GM10847 (cell line): ENCODE data around the gene ZFYVE27.

ENCODE experiments used
- POLR2A ChIP-seq: IDR thresholded peaks from 2 replicates; pipeline ENCODE4 v1.6.1; 2011; ENCODE audit not compliant: insufficient read length; ENCODE audit errors: extremely low read depth

Gene ZFYVE27

DNA sequence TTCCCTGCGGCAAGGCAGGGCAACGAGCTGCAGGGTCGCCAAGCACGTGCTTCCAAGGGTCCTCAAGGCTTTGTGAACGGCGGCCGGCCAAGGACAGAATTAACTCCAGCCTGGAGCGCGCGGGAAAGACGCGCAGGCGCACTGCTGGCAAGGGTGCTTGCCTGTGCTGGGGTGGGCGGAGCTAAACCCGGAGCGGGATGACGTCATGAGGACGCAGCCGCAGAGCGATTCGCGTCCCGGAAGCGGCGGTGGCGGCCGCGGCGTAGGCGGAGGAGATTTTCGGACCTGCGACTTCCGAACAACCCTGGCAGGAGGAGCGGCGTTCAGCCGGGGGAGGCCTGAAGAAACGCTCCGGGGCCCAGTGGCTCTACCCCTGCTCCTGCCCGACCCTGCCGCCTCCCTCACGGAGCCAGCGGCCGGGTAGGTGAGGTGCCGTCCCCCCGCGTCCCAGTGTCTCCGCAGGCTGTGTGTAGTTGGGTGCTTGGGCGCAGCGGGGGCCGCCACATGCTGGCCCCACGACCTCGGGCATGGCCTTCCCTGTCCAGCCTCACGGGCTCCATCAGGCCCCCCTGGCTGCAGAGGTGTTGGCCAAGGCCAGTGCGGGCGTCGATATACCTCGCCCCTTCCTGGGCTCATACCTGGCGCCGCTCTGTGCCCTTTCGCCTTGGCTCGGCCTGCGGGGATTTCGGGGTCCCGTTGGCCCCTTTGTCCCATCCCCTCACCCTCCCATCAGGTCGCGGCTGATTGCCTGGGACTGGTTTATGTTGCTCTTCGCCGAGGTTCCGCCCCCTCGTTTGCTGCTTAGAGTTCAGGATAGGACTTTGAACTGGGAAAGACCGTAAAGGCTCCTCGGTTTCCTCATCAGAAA is at the start of gene ZFYVE27:
ZFYVE27 (plus strand) TSS at position 227 of the 868 bp plus-strand sequence. CDS start 1,350 bp downstream, outside the sequence.
- TF ChIP-seq POLR2A, result peak; percentile 92

DNA sequence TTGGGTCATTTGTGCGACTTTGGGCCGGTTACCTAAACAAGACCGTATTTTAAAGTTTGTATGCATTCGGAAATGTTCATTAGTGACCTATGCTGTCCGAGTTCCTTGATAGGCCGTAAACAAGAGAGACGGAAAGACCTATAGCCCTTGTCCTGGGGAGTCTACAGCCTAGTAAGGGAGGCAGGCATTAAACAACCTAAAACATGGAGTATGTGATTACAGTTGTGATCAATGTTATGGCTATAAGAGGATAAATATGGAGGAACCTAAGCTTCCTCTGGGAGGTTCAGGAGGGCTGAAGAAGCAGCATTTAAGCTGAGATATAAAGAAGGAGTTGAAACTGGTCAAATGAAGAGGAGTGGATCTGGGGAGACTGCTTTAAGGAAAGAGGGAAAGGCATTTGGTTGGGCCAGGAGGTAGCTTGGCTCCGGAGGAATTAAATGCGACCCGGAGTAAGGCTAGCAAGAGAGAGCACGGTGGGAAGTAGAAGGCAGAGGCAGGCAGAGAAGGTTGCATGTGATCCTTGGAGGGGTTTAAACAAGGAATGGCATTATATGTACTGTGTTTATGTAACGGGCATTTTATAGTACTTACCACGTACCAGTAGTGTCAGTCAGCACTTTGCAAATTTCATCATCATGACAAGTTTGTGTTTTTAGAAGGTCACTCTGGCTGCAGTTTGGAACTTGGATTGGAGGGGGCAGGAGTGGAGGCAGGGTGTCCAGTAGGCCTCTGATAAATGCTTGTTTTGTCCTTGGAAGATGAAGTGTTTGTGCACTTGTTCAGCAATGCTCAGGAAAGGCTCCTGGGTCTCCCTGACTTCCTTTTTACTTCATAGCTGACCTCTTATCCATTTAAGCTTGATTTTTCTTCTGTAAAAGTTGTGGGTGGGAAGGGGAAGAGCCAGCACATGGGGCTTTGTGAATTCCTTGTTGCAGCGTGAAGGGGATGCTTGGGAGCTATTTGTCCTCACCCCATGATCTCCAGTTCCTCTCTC is 48.8 kb upstream of the ZFYVE27 start:
- no peak for TF ChIP-seq POLR2A

DNA sequence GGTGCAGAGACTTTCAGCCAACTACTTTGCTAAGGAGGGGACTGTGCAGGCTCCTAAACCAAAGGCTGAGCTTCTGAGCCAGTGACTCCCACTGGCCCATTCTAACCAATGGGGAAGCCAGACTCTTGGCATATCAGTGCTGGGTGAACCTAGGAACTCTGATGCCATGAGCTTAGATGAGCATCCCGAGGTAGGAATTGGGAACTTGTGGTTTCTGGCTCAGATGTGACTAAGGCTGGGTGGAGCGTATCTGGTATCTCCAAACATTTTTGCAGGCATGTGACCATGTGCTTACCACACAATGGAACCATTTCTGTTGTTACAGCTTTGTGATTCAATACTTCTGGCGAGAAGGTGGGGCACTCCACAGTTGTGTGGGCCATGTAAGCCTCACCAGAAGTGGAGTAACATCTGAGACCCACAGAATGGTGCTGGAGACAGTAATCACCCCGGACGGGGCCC is 47.3 kb upstream of the ZFYVE27 start:
- no peak for TF ChIP-seq POLR2A

- no peak for TF ChIP-seq POLR2A
Measured at GRCh38 chr10:97690133-97690532, 46.8 kb upstream of the ZFYVE27 start.

- TF ChIP-seq POLR2A, result no peak
Measured at GRCh38 chr10:97701438-97702069, 35.4 kb upstream of the ZFYVE27 start.

- TF ChIP-seq POLR2A, result no peak
Measured at GRCh38 chr10:97703398-97704067, 33.4 kb upstream of the ZFYVE27 start.

DNA sequence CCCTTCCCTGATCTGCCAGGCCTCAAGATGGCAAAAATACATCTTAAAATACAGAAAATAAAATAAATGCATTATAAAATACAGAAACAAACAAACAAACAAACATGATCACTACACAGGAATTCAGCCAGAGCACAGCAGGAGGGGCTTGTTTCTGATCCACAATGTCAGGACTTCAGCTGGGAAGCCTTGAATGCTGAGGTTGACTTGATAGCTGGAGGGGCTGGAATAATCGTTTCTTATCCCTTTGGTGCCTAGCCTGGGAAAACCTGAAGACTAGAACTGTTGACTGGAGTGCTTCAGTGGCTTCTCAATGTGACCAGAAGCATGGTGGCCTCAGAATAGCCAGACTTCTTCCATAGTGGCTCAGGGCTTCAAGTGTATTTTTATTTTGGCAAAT is 32.6 kb upstream of the ZFYVE27 start:
- TF ChIP-seq POLR2A, result no peak

GRCh38 chr10:97705006-97705670 is 31.8 kb upstream of the ZFYVE27 start:
- no peak for TF ChIP-seq POLR2A

DNA sequence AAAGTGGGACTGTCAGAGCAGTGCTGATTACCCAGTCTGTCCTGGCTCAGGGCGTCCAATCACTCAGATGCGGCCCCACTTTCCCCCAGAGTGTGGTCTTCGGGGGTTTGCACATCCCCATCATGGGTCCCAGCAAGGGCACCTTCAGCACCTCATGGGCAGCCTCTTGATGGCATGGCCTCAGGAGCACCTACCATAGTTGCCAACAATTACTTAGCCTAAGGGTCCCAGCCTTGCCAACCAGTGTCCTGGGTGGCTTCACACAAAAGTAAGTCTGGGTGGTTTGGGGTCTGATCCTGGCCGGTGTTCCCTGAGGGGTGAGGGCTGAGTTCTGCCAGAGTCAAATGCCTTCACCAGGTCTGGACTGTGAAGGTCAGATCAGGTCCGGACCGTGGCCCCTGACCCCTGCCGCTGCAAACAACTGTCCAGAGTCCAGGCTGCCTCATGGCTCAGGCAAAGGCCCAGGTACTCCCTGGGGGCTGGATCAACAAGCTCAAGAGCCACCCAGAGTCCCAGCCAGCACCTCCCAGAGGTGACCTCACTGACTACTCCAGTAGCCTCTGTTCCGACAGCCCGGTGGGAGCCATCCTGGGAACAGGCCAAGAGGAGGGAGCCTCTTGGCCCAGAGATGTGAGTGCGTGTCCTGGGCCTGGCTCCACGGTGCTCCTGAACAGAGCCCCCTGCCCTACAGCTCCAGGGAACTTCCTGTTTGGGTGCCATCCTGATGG is 29.6 kb upstream of the ZFYVE27 start:
- no peak for TF ChIP-seq POLR2A

DNA sequence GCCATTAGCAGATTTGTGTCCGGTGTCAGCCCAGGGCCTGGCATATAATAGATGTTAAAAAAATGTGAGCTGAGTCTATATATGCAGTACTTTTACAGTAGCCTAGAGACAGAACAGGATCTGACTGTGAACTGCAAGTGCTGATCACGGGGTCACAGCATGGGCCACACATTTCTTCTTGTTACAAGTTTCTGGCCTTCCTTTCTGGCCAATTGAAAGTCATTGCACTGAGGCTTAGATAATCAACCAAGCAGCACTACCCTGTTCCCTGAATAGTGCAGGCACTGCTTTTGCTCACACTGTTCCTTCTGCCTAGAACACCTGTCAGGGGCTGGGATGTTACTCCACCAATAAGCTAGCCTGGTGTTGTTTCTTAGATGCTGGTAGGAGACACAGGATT is 28.8 kb upstream of the ZFYVE27 start:
- no peak for TF ChIP-seq POLR2A

DNA sequence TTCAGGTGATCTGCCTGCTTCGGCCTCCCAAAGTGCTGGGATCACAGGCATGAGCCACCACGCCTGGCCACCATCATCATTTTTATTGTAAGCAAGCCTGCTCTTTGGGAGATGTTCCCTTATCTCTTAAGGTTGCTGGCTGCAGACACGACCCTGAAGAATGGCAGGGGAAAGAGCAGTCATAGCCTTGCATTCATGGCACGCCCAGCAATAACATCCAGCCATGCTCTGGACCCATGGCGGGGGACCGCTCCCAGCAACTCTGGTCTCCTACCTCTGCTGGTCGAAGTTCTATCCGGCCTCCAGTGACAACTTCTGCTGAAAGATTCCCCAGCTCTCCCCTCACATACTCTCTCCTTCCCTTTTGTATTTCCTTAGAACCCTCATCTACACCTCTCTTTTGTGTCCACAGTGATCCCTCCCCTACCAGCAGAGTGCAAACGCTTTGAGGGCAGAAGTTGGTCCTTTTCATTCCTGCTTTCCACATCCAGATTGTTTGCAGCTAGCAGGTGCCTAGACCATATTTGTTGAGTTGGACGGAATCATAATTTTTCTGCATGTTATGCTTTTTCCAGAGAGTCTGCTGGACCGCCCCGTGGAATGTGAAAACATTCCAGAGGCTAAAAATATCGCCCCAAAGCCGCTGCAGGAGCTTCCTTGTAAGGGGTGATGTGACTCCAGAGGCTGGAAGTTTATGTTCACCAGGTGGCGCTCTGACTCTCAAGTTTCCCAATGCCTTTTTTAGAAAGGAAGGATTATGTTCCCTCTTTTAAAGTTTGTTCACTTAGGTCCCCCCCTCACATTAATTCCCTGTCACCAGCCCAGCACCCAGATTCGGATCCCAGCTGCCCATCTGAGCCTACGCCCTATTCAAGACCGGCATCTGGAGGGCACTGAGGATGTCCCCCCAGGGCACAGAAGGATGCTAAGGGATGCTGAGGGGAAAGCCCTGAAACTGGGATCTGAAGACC is 27.7 kb upstream of the ZFYVE27 start:
- no peak for TF ChIP-seq POLR2A
